MCF 10A (cell line): ENCODE results near the gene TBC1D22B. TPM values are rescaled to one million over a fixed set of nuclear protein-coding genes. Genes with fewer than 3 reads are reported as not detected.

ENCODE experiments used
- BruUV-seq: library from RNA; stranded (reverse); fragments of 400-500 nt; replicated peaks from 2 replicates; lab custom pipeline; 2021; lab: Mats Ljungman, UMichigan
- CTCF ChIA-PET: fragments of 300-600 bp; sonication (Branson Sonifier 250); formaldehyde crosslinking; extraction: SDS; loops from one replicate; lab custom pipeline; 2021; ENCODE audit warnings: antibody characterized with exemption, inconsistent platforms; lab: Yijun Ruan, JAX
- POLR2A ChIA-PET: fragments of 300-600, 350-650 bp; sonication (Branson Sonifier 250); formaldehyde crosslinking; extraction: SDS; loops from one replicate; lab custom pipeline; 2020; ENCODE audit warnings: antibody characterized with exemption, inconsistent platforms; lab: Yijun Ruan, JAX
- DNase-seq: peaks from one replicate; pipeline ENCODE4 v3.0.0-alpha.2; 2018; ENCODE audit not compliant: unreplicated experiment
- H3K27ac Mint-ChIP-seq: one replicate; pipeline ENCODE4 v1.8.0; 2022; ENCODE audit warnings: mild to moderate bottlenecking, low read depth, mixed read lengths; ENCODE audit not compliant: unreplicated experiment
- H3K27me3 Mint-ChIP-seq: one replicate; pipeline ENCODE4 v1.8.0; 2022; ENCODE audit warnings: mixed read lengths; ENCODE audit not compliant: insufficient read depth, unreplicated experiment
- H3K36me3 Mint-ChIP-seq: one replicate; pipeline ENCODE4 v1.8.0; 2022; ENCODE audit warnings: mild to moderate bottlenecking, moderate library complexity, mixed read lengths; ENCODE audit not compliant: insufficient read depth, unreplicated experiment
- H3K4me1 Mint-ChIP-seq: one replicate; pipeline ENCODE4 v1.8.0; 2022; ENCODE audit warnings: mixed read lengths; ENCODE audit not compliant: insufficient read depth, unreplicated experiment
- H3K4me3 Mint-ChIP-seq: one replicate; pipeline ENCODE4 v1.8.0; 2022; ENCODE audit warnings: mild to moderate bottlenecking, moderate library complexity, mixed read lengths; ENCODE audit not compliant: unreplicated experiment
- H3K9me3 Mint-ChIP-seq: one replicate; pipeline ENCODE4 v1.8.0; 2022; ENCODE audit warnings: mixed read lengths; ENCODE audit not compliant: unreplicated experiment
- intact Hi-C: fragments of 100-400 bp; cut with micrococcal nuclease; formaldehyde crosslinking; loops from 2 replicates; pipeline ENCODE4 v1.14.1; 2022
- total RNA-seq: library from RNA; stranded (reverse); gene quantifications from 2 replicates; pipeline ENCODE4 v1.2.3, GENCODE V29; 2022
- TF ChIP-seq, protein P1 (sequence below): fragments of 200-600 bp; IDR thresholded peaks from one replicate; pipeline ENCODE4 v1.8.0; 2022; ENCODE audit warnings: antibody characterized with exemption, mild to moderate bottlenecking; ENCODE audit not compliant: unreplicated experiment

TBC1D22B gene
- total RNA-seq, 1 experiment from 2014 or later = 12.9 TPM

DNA sequence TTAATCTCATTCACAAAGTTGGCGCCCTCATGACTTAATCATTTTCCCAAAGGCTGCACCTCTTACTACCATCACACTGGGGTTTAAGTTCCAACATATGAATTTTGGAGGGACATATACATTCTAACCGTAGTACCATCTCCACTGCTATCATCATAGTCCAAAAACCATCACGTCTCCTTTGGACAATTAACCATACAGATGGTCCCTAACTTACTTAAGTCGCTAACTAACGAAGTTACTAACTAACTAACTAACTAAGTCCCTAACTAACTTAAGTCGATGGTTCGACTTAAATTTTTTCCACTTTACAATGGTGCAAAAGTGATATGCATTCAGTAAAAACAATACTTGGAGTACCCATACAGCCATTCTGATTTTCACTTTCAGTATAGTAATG, 24.0 kb upstream of the TBC1D22B start:
- H3K4me1 Mint-ChIP-seq = peaks cover 7% of the 10 kb centered on the region
- TF ChIP-seq, protein P1, sequence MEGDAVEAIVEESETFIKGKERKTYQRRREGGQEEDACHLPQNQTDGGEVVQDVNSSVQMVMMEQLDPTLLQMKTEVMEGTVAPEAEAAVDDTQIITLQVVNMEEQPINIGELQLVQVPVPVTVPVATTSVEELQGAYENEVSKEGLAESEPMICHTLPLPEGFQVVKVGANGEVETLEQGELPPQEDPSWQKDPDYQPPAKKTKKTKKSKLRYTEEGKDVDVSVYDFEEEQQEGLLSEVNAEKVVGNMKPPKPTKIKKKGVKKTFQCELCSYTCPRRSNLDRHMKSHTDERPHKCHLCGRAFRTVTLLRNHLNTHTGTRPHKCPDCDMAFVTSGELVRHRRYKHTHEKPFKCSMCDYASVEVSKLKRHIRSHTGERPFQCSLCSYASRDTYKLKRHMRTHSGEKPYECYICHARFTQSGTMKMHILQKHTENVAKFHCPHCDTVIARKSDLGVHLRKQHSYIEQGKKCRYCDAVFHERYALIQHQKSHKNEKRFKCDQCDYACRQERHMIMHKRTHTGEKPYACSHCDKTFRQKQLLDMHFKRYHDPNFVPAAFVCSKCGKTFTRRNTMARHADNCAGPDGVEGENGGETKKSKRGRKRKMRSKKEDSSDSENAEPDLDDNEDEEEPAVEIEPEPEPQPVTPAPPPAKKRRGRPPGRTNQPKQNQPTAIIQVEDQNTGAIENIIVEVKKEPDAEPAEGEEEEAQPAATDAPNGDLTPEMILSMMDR = no peak
- intact Hi-C loops = no loop called here
- ChIA-PET POLR2A (no interaction called here), CTCF (interaction anchor here (0.6 kb wide), 1 partner anchor 183 kb away, joined by 3 read pairs; no protein-coding TSS in a partner anchor)
- H3K36me3 Mint-ChIP-seq = peaks cover 5% of the 10 kb centered on the region
- H3K4me3 Mint-ChIP-seq = no peak overlapping the region
- H3K9me3 Mint-ChIP-seq = no peaks in the 10 kb centered on the region
- no TSS peak for BruUV-seq
- no peak for DNase-seq
- H3K27ac Mint-ChIP-seq = no peak overlapping the region
- H3K27me3 Mint-ChIP-seq = no peaks in the 10 kb centered on the region

DNA sequence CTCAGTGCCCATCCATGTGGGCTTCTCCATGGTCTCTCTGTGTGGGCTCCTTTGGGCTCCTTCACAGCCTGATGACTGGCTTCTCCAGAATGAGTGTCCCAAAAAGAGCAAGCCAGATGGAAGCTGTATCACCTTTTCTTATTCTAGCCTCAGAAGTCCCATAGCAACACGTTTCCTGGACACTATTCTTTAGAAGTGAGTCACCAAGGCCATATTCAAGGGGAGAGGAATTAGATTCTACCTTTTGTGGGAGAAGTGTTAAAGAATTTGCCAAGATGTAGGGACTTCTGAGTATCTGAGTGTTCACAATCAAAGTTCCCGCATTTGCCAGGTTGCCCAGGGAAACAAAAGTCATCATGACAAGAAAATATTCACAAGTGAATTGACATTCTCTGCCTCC, 20.7 kb upstream of the TBC1D22B start:
- DNase-seq = no peak
- H3K36me3 Mint-ChIP-seq = peaks cover 11% of the 10 kb centered on the region
- no peak overlapping the region for H3K4me3 Mint-ChIP-seq
- BruUV-seq = no TSS peak
- TF ChIP-seq, protein P1 = no peak
- no peaks in the 10 kb centered on the region for H3K27me3 Mint-ChIP-seq
- H3K9me3 Mint-ChIP-seq = no peaks in the 10 kb centered on the region
- peaks cover 24% of the 10 kb centered on the region for H3K4me1 Mint-ChIP-seq
- CTCF ChIA-PET = interaction anchor here (0.7 to 1.1 kb wide), 2 partner anchors 27 to 478 kb away, joined by 3 read pairs; no protein-coding TSS in a partner anchor
- POLR2A ChIA-PET = interaction anchor here (5.1 kb wide), 1 partner anchor 14 kb away, joined by 24 read pairs; no protein-coding TSS in a partner anchor
- intact Hi-C loops = no loop called here
- H3K27ac Mint-ChIP-seq = no peak overlapping the region

DNA sequence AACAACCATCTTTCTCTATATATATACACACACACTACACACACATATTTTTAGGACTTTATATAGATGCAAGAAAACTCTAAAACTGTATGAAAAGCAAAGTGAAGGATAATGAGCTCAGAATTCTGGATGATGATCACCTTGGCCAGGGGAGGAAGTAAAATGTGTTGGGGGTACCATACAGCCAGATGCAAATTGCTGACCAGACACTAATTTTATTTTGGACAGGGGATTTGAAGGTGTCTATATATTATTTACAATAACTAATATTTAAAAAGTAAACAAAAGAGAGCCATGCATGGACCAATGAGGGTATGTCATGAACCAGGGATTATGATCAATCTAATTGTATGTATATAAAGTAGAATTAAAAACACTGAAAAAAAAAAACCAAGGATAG, 19.8 kb upstream of the TBC1D22B start:
- DNase-seq = no peak
- H3K27me3 Mint-ChIP-seq = no peaks in the 10 kb centered on the region
- TF ChIP-seq, protein P1 = no peak
- peaks cover 8% of the 10 kb centered on the region for H3K36me3 Mint-ChIP-seq
- no peak overlapping the region for H3K4me3 Mint-ChIP-seq
- ChIA-PET CTCF (interaction anchor here (0.7 kb wide), 1 partner anchor 29 kb away, joined by 4 read pairs; no protein-coding TSS in a partner anchor), POLR2A (interaction anchor here (1.0 to 5.6 kb wide), 3 partner anchors 12 to 20 kb away, joined by 3 to 70 read pairs (median 24); partner anchors contain the start of genes TBC1D22B and TMEM217)
- H3K9me3 Mint-ChIP-seq = no peaks in the 10 kb centered on the region
- intact Hi-C loops = no loop called here
- BruUV-seq = no TSS peak
- peaks cover 32% of the 10 kb centered on the region for H3K4me1 Mint-ChIP-seq
- H3K27ac Mint-ChIP-seq = no peak overlapping the region

DNA sequence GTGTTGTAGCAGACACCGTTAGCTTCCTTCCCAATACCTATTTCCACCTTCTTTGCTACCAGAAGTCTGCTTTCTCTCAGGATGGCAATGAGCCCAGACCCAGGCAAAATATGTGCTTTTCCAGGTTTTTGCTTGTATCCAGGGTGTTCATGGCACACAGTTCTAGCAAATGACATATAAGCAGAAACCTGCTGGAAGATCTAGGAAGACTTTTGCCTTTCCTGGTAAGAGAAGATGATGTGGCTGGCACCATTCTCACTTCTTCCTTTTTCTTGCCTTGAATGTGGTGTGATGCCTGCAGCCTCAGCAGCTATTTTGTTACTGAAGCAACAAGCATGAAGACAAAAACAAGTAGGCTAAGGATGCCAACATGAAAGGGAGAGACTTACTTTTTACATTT, 19.2 kb upstream of the TBC1D22B start:
- intact Hi-C loops = no loop called here
- TF ChIP-seq, protein P1 = no peak
- Mint-ChIP-seq H3K4me3 (no peak overlapping the region), H3K27me3 (no peaks in the 10 kb centered on the region), H3K36me3 (peaks cover 6% of the 10 kb centered on the region), H3K9me3 (no peaks in the 10 kb centered on the region), H3K27ac (no peak overlapping the region), H3K4me1 (peaks cover 36% of the 10 kb centered on the region)
- DNase-seq = no peak
- POLR2A ChIA-PET = interaction anchor here (1.0 to 5.6 kb wide), 4 partner anchors 13 to 27 kb away, joined by 3 to 70 read pairs (median 14); partner anchors contain the start of genes TBC1D22B and TMEM217
- CTCF ChIA-PET = interaction anchor here (0.6 kb wide), 1 partner anchor 18 kb away, joined by 3 read pairs; no protein-coding TSS in a partner anchor
- BruUV-seq = no TSS peak
